HG02884 (cell line): ENCODE results near the gene CREBBP.
"Not testable (repeated sequence)": the region's sequence is repeated elsewhere in the genome, so short reads cannot be mapped to it uniquely, and the experiment has no call there.

ENCODE experiments used
- ATAC-seq: cut with Tn5 transposase; IDR thresholded peaks from one replicate; pipeline ENCODE4 v1.9.1; 2021; ENCODE audit warnings: mild to moderate bottlenecking, moderate library complexity; ENCODE audit not compliant: unreplicated experiment

Gene CREBBP

GRCh38 chr16:3880623-3881498 is at the start of gene CREBBP:
Gene CREBBP (minus strand): TSS chr16:3880713. CDS start chr16:3879916, 797 bp downstream.
- peak; percentile 72 for ATAC-seq

GRCh38 chr16:3927147-3927546 is 46.6 kb upstream of the CREBBP start:
- ATAC-seq = not testable (repeated sequence)

GRCh38 chr16:3924763-3925162 is 44.2 kb upstream of the CREBBP start:
- no peak for ATAC-seq

- ATAC-seq = no peak
Observed at GRCh38 chr16:3922241-3922640, 41.7 kb upstream of the CREBBP start.

GRCh38 chr16:3920206-3920605 is 39.7 kb upstream of the CREBBP start:
- no peak for ATAC-seq

- ATAC-seq = no peak
Observed at GRCh38 chr16:3919413-3919812, 38.9 kb upstream of the CREBBP start.

- ATAC-seq = no peak
Observed at GRCh38 chr16:3915426-3916260, 35.1 kb upstream of the CREBBP start.

- ATAC-seq = no peak
Observed at GRCh38 chr16:3912897-3913296, 32.4 kb upstream of the CREBBP start.

GRCh38 chr16:3912373-3912772 is 31.9 kb upstream of the CREBBP start:
- no peak for ATAC-seq

GRCh38 chr16:3911741-3912140 is 31.2 kb upstream of the CREBBP start:
- ATAC-seq = not testable (repeated sequence)

- no peak for ATAC-seq
Observed at GRCh38 chr16:3909791-3910583, 29.5 kb upstream of the CREBBP start.

- no peak for ATAC-seq
Observed at GRCh38 chr16:3908951-3909437, 28.5 kb upstream of the CREBBP start.

GRCh38 chr16:3907586-3907985 is 27.1 kb upstream of the CREBBP start:
- ATAC-seq = no peak

- no peak for ATAC-seq
Observed at GRCh38 chr16:3906363-3906762, 25.9 kb upstream of the CREBBP start.

- no peak for ATAC-seq
Observed at GRCh38 chr16:3904875-3905274, 24.4 kb upstream of the CREBBP start.

GRCh38 chr16:3890091-3890490 is 9.6 kb upstream of the CREBBP start:
- ATAC-seq = no peak

GRCh38 chr16:3889059-3889458 is 8.5 kb upstream of the CREBBP start:
- ATAC-seq = no peak

- not testable (repeated sequence) for ATAC-seq
Observed at GRCh38 chr16:3885999-3886398, 5.5 kb upstream of the CREBBP start.

GRCh38 chr16:3884398-3884797 is 3.9 kb upstream of the CREBBP start:
- ATAC-seq = no peak

GRCh38 chr16:3882531-3882930 is 2.0 kb upstream of the CREBBP start:
- ATAC-seq = no peak

GRCh38 chr16:3881499-3881990 is 1.0 kb upstream of the CREBBP start:
- ATAC-seq = no peak
